ENCODE measurements around the gene PCDHGA1.

PCDHGA1 gene

GRCh38 chr5:141476132-141476911 lies 146.0 kb downstream of the PCDHGA1 start:
- no peak for DNase-seq

- DNase-seq: no peak
Measured at GRCh38 chr5:141477044-141477575, 146.8 kb downstream of the PCDHGA1 start.

GRCh38 chr5:141477815-141478214 lies 147.5 kb downstream of the PCDHGA1 start:
- DNase-seq: no peak

GRCh38 chr5:141478321-141478945 lies 148.1 kb downstream of the PCDHGA1 start:
- DNase-seq: no peak

- no peak for DNase-seq
Measured at GRCh38 chr5:141479776-141480175, 149.5 kb downstream of the PCDHGA1 start.

- no peak for DNase-seq
Measured at GRCh38 chr5:141483902-141484301, 153.6 kb downstream of the PCDHGA1 start.

- DNase-seq: no peak
Measured at GRCh38 chr5:141484310-141484640, 154.0 kb downstream of the PCDHGA1 start.

GRCh38 chr5:141484641-141485311 lies 154.5 kb downstream of the PCDHGA1 start, which contains the start of gene PCDHGC4:
Gene PCDHGC4, plus strand, starts transcription at chr5:141485030. Its CDS starts 144 bp downstream, at chr5:141485174.
- no peak for DNase-seq

- DNase-seq: no peak
Measured at GRCh38 chr5:141485321-141486055, 155.2 kb downstream of the PCDHGA1 start.

GRCh38 chr5:141486091-141486490 lies 155.8 kb downstream of the PCDHGA1 start:
- DNase-seq: no peak

- DNase-seq: no peak
Measured at GRCh38 chr5:141487131-141487530, 156.8 kb downstream of the PCDHGA1 start.

- no peak for DNase-seq
Measured at GRCh38 chr5:141488591-141489561, 158.6 kb downstream of the PCDHGA1 start, which contains the start of gene PCDHGC5. Gene PCDHGC5, plus strand, starts transcription at chr5:141489081. Its CDS starts 160 bp downstream, at chr5:141489241.

- no peak for DNase-seq
Measured at GRCh38 chr5:141489841-141490240, 159.5 kb downstream of the PCDHGA1 start.

- DNase-seq: no peak
Measured at GRCh38 chr5:141490271-141490670, 160.0 kb downstream of the PCDHGA1 start.

- no peak for DNase-seq
Measured at GRCh38 chr5:141490771-141491170, 160.5 kb downstream of the PCDHGA1 start.

GRCh38 chr5:141491323-141492167 lies 161.2 kb downstream of the PCDHGA1 start:
- DNase-seq: no peak

- DNase-seq: peak; percentile 47
Measured at GRCh38 chr5:141492168-141492885, 162.0 kb downstream of the PCDHGA1 start.

- no peak for DNase-seq
Measured at GRCh38 chr5:141493500-141494422, 163.4 kb downstream of the PCDHGA1 start.
